Endothelial cell of umbilical vein (primary cell): ENCODE measurements around the gene KIF3B. TPM values are rescaled to one million over a fixed set of nuclear protein-coding genes. Genes with fewer than 3 reads are reported as not detected.

ENCODE experiments used
- BruUV-seq: library from RNA; stranded (reverse); fragments of 400-500 nt; replicated peaks from 2 replicates; lab custom pipeline; 2021; lab: Mats Ljungman, UMichigan
- CTCF ChIA-PET: fragments of 300-600, 350-600 bp; sonication (Branson Sonifier 250); formaldehyde crosslinking; loops from one replicate; lab custom pipeline; 2021; ENCODE audit warnings: antibody characterized with exemption, inconsistent platforms; lab: Charles Lee
- POLR2A ChIA-PET: fragments of 300-600, 350-600 bp; sonication (Branson Sonifier 250); formaldehyde crosslinking; loops from one replicate; lab custom pipeline; 2021; ENCODE audit warnings: antibody characterized with exemption, inconsistent platforms; lab: Charles Lee
- DNase-seq: peaks from one replicate; pipeline ENCODE4 v3.0.0-alpha.2; 2011; ENCODE audit warnings: low read depth, low spot score
- FAIRE-seq: peaks from 2 replicates; lab custom pipeline; 2011; peaks lifted over from hg19 to GRCh38; lab: Jason Lieb, UNC
- H2AFZ ChIP-seq: 2 replicates; pipeline ENCODE4 v1.6.0; 2012; ENCODE audit warnings: low read depth, low read length, control low read depth, inconsistent platforms
- H3K27ac ChIP-seq: 2 replicates; pipeline ENCODE4 v1.5.1; 2011; ENCODE audit warnings: low read depth, mild to moderate bottlenecking, control low read depth, low read length, moderate library complexity; ENCODE audit not compliant: insufficient read depth
- H3K27me3 ChIP-seq, 2 experiments: 2 replicates each; pipeline versions ENCODE4 v1.6.0 to v1.6.1; 2011; ENCODE audit warnings: low read length in 2 of 2, mixed read lengths in 1 of 2; ENCODE audit not compliant: control insufficient read depth in 2 of 2, insufficient read depth in 2 of 2
- H3K36me3 ChIP-seq, 2 experiments: 2 replicates in 1 of 2; 3 replicates in 1 of 2; pipeline ENCODE4 v1.5.1; 2011; ENCODE audit warnings: low read length in 2 of 2, mild to moderate bottlenecking in 1 of 2, moderate library complexity in 1 of 2; ENCODE audit not compliant: control insufficient read depth in 2 of 2, insufficient read depth in 2 of 2; ENCODE audit errors: extremely low read depth in 1 of 2
- H3K4me1 ChIP-seq: 3 replicates; pipeline ENCODE4 v1.5.1; 2011; ENCODE audit warnings: mild to moderate bottlenecking, low read length; ENCODE audit not compliant: control insufficient read depth, insufficient read depth; ENCODE audit errors: extremely low read depth
- H3K4me2 ChIP-seq: 2 replicates; pipeline ENCODE4 v1.6.1; 2011; ENCODE audit warnings: low read length, control low read depth, mixed read lengths; ENCODE audit not compliant: insufficient read depth
- H3K4me3 ChIP-seq, 3 experiments: fragments of 200-600 bp in 1 of 3; sonication (generic), shearing (Covaris generic) in 1 of 3; replicated peaks in 1 of 3; 2 replicates each; pipeline ENCODE4 v1.5.1; 2011 to 2016; ENCODE audit warnings: control low read depth in 3 of 3, low read length in 3 of 3, mild to moderate bottlenecking in 2 of 3, inconsistent platforms in 1 of 3, low read depth in 1 of 3, moderate library complexity in 1 of 3; ENCODE audit not compliant: insufficient read depth in 1 of 3
- H3K79me2 ChIP-seq: 2 replicates; pipeline ENCODE4 v1.6.0; 2012; ENCODE audit warnings: low read length, inconsistent platforms; ENCODE audit not compliant: control insufficient read depth, insufficient read depth
- H3K9ac ChIP-seq: replicated peaks from 2 replicates; pipeline ENCODE3; 2011; ENCODE audit warnings: low read length, control low read depth; ENCODE audit not compliant: insufficient read depth; ENCODE audit errors: extremely low read depth
- H3K9me1 ChIP-seq: replicated peaks from 3 replicates; pipeline ENCODE4 v1.6.0; 2011; ENCODE audit warnings: mild to moderate bottlenecking, low read length; ENCODE audit not compliant: control insufficient read depth, insufficient read depth; ENCODE audit errors: extremely low read depth
- H3K9me3 ChIP-seq: replicated peaks from 2 replicates; pipeline ENCODE4 v1.5.1; 2012; ENCODE audit warnings: low read length, inconsistent platforms; ENCODE audit not compliant: control insufficient read depth, insufficient read depth
- H4K20me1 ChIP-seq: replicated peaks from 2 replicates; pipeline ENCODE3; 2011; ENCODE audit warnings: mild to moderate bottlenecking, low read length; ENCODE audit not compliant: control insufficient read depth, insufficient read depth; ENCODE audit errors: extremely low read depth
- EZH2 ChIP-seq: IDR thresholded peaks from 2 replicates; pipeline ENCODE4 v1.6.1; 2012; ENCODE audit warnings: borderline replicate concordance, low read depth, mild to moderate bottlenecking, moderate library complexity, low read length, inconsistent platforms; ENCODE audit not compliant: severe bottlenecking
- FOS ChIP-seq: IDR thresholded peaks from 2 replicates; pipeline ENCODE4 v1.6.1; 2011; ENCODE audit warnings: mild to moderate bottlenecking, low read length, moderate library complexity, borderline replicate concordance; ENCODE audit not compliant: insufficient read depth
- GATA2 ChIP-seq: IDR thresholded peaks from 2 replicates; pipeline ENCODE4 v1.7.0; 2011; ENCODE audit warnings: low read depth, mild to moderate bottlenecking, moderate library complexity, mixed read lengths, low read length; ENCODE audit not compliant: insufficient read length, insufficient read depth
- JUN ChIP-seq: IDR thresholded peaks from 2 replicates; pipeline ENCODE4 v1.6.1; 2011; ENCODE audit warnings: borderline replicate concordance, low read depth; ENCODE audit not compliant: insufficient read length, insufficient read depth
- MYC ChIP-seq: IDR thresholded peaks from one replicate; pipeline ENCODE4 v1.6.1; 2011; ENCODE audit warnings: mild to moderate bottlenecking, low read depth, low read length
- POLR2A ChIP-seq: IDR thresholded peaks from 2 replicates; pipeline ENCODE4 v1.6.1; 2012; ENCODE audit warnings: low read depth, mild to moderate bottlenecking, control low read depth, low read length
- POLR2AphosphoS5 ChIP-seq: IDR thresholded peaks from 2 replicates; pipeline ENCODE4 v1.6.1; 2012; ENCODE audit warnings: low read depth, mild to moderate bottlenecking, control low read depth, low read length, moderate library complexity; ENCODE audit not compliant: insufficient read depth
- dilution Hi-C: fragments of 300-500 bp; cut with MboI; formaldehyde crosslinking; loops from one replicate; pipeline ENCODE4 v1.15.0; 2019; ENCODE audit warnings: low sequenced_read_pairs; ENCODE audit not compliant: extremely low pct_ligation_motif_present
- intact Hi-C: fragments of 100-400 bp; cut with micrococcal nuclease; formaldehyde crosslinking; loops from one replicate; pipeline ENCODE4 v1.10.0; 2022
- polyA plus RNA-seq, 4 experiments: library from polyadenylated mRNA; depleted of rRNA in 3 of 4; stranded (reverse) in 3 of 4; unstranded in 1 of 4; fragments of >200 nt; gene quantifications; 2 replicates each; pipeline versions ENCODE4 v1.2.1 to v1.2.3, GENCODE V29; 2011 to 2012; ENCODE audit warnings: missing spikeins in 1 of 4
- total RNA-seq: library from RNA; stranded (reverse); gene quantifications from 2 replicates; pipeline ENCODE4 v1.2.3, GENCODE V29; 2021
- TF ChIP-seq, protein P1 (sequence below), 2 donors: IDR thresholded peaks; 1 replicate in 1 of 2; 2 replicates in 1 of 2; pipeline ENCODE4 v1.5.1; 2011; ENCODE audit warnings: low read length in 2 of 2, mild to moderate bottlenecking in 2 of 2, moderate library complexity in 2 of 2, control low read depth in 1 of 2, inconsistent platforms in 1 of 2, low read depth in 1 of 2; ENCODE audit not compliant: insufficient read depth in 1 of 2; ENCODE audit errors: extremely low read depth in 1 of 2
- TF ChIP-seq, protein P2 (sequence below): IDR thresholded peaks from 2 replicates; pipeline ENCODE4 v1.6.1; 2011; ENCODE audit not compliant: insufficient read depth, insufficient read length

The KIF3B gene
- total and polyA plus RNA-seq, 2 donors (not counting 3 experiments of a cell fraction or from before 2014, with no cell fraction given): 14.5 to 25.1 TPM

DNA sequence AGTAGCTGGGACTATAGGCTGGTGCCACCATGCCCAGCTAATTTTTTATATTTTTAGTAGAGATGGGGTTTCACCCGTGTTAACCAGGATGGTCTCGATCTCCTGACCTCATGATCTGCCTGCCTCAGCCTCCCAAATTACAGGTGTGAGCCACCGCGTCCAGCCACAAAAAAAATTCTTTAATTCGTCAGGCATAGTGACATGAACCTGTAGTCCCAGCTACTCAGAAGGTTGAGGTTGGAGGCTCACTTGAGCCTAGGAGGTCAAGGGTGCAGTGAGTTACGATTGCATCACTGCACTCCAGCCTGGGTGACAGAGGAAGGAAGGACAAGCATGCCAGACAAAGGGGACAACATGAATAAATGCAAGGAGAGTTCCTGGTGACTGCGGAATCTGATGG lies 61.2 kb downstream of the KIF3B start:
- H3K9me1 ChIP-seq: no peaks in the 10 kb centered on the region
- no peak overlapping the region for H3K4me2 ChIP-seq
- no peak overlapping the region for H3K4me3 ChIP-seq
- TF ChIP-seq JUN: no peak
- no peak for TF ChIP-seq GATA2
- no peak for TF ChIP-seq POLR2A
- TF ChIP-seq POLR2AphosphoS5: no peak
- TF ChIP-seq, protein P1, sequence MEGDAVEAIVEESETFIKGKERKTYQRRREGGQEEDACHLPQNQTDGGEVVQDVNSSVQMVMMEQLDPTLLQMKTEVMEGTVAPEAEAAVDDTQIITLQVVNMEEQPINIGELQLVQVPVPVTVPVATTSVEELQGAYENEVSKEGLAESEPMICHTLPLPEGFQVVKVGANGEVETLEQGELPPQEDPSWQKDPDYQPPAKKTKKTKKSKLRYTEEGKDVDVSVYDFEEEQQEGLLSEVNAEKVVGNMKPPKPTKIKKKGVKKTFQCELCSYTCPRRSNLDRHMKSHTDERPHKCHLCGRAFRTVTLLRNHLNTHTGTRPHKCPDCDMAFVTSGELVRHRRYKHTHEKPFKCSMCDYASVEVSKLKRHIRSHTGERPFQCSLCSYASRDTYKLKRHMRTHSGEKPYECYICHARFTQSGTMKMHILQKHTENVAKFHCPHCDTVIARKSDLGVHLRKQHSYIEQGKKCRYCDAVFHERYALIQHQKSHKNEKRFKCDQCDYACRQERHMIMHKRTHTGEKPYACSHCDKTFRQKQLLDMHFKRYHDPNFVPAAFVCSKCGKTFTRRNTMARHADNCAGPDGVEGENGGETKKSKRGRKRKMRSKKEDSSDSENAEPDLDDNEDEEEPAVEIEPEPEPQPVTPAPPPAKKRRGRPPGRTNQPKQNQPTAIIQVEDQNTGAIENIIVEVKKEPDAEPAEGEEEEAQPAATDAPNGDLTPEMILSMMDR (IDR thresholded peaks at IDR 0.05; ENCODE audit: extremely low read depth in 1 of 2, insufficient read depth in 1 of 2, low read depth in 1 of 2, low read length in 2 of 2): no peak
- no peak for TF ChIP-seq EZH2
- TF ChIP-seq, protein P2, sequence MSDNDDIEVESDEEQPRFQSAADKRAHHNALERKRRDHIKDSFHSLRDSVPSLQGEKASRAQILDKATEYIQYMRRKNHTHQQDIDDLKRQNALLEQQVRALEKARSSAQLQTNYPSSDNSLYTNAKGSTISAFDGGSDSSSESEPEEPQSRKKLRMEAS: no peak
- no peak for TF ChIP-seq MYC
- no peak for TF ChIP-seq FOS
- no peaks in the 10 kb centered on the region for H4K20me1 ChIP-seq
- dilution Hi-C loops (no loop called here), intact Hi-C loops (no loop called here)
- no peak for DNase-seq
- no TSS peak for BruUV-seq
- FAIRE-seq: no peak
- no peak overlapping the region for H3K9ac ChIP-seq
- ChIA-PET POLR2A (interaction anchor here (0.6 kb wide), 1 partner anchor 418 kb away, joined by 5 read pairs; no protein-coding TSS in a partner anchor), CTCF (interaction anchor here (1.4 to 1.5 kb wide), 2 partner anchors 10 to 159 kb away, joined by 3 read pairs; no protein-coding TSS in a partner anchor)
- H3K79me2 ChIP-seq: no peaks in the 10 kb centered on the region
- no peaks in the 10 kb centered on the region for H3K27me3 ChIP-seq
- H3K36me3 ChIP-seq: no peaks in the 10 kb centered on the region
- no peak overlapping the region for H3K27ac ChIP-seq
- no peaks in the 10 kb centered on the region for H3K9me3 ChIP-seq
- peaks cover 14% of the 10 kb centered on the region for H3K4me1 ChIP-seq
- H2AFZ ChIP-seq: no peak overlapping the region
